ENCODE measurements around the gene ZNF681.
"Not testable (repeated sequence)": the region's sequence is repeated elsewhere in the genome, so short reads cannot be mapped to it uniquely, and the experiment has no call there.

The ZNF681 gene

DNA sequence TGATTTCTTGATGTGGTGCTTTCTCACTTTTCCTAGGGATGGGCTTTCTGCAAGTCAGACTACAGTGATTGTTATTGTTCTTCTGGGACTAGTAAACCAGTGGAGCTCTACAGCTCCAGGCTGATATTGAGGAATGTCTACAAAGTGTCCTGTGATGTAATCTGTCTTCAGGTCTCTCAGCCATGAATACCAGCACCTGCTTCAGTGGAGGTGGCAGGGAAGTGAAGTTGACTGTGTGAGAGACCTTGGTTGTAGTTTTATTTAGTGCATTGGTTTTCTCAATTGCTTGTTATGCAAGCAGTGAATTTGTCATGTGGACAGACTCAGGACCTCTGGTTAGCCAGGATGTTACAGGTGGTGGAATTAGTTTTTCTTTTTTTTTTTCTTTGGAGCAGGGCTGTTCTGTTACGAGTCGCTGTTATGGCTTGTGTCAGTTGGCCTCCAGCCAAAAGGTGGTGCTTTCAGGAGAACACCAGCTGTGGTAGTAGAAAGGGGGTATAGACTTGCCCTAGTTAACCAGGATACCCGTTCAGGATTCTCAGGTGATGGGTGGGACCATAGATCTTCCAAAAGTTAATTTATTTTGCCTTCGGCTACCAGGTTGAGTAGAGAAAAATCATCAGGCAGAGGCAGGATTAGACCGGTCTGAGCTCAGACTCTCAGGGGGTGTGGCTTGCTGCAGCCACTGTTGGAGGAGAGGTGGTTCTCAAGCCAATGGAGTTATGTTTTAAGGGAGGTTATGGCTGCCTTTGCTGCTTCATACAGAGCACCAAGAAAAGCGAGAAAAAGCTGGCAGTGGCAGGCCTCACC is 59.8 kb downstream of the ZNF681 start:
- Histone ChIP-seq H3K9ac (ENCODE audit: low read depth, low read length) (no peak overlapping the region), H2AFZ (ENCODE audit: low read depth, low read length) (no peak overlapping the region), H3K27me3 (ENCODE audit: insufficient read depth, low read length, poor library complexity) (no peaks in the 10 kb centered on the region), H3K36me3 (ENCODE audit: insufficient read depth, low read length) (no peaks in the 10 kb centered on the region), H4K20me1 (ENCODE audit: insufficient read depth, low read length) (no peaks in the 10 kb centered on the region), H3K27ac (ENCODE audit: low read length) (no peak overlapping the region), H3K9me3 (ENCODE audit: insufficient read depth, low read length, severe bottlenecking) (no peaks in the 10 kb centered on the region), H3K79me2 (ENCODE audit: insufficient read depth, low read length) (no peaks in the 10 kb centered on the region), H3K4me2 (ENCODE audit: insufficient read depth, low read length) (no peak overlapping the region), H3K4me3 (ENCODE audit: low read depth in 1 of 2, low read length in 2 of 2) (no peak overlapping the region), H3K4me1 (ENCODE audit: insufficient read depth, low read length) (no peaks in the 10 kb centered on the region)
- no peak for DNase-seq
- TF ChIP-seq EZH2 (IDR thresholded peaks at IDR 0.05; ENCODE audit: borderline replicate concordance, low read depth, low read length, severe bottlenecking) = no peak
- no peak for TF ChIP-seq CTCF (IDR thresholded peaks at IDR 0.05; ENCODE audit: borderline replicate concordance, extremely low read depth, low read length, poor library complexity, severe bottlenecking)
- ATAC-seq (ENCODE audit: insufficient read depth, low read depth) = no peak

DNA sequence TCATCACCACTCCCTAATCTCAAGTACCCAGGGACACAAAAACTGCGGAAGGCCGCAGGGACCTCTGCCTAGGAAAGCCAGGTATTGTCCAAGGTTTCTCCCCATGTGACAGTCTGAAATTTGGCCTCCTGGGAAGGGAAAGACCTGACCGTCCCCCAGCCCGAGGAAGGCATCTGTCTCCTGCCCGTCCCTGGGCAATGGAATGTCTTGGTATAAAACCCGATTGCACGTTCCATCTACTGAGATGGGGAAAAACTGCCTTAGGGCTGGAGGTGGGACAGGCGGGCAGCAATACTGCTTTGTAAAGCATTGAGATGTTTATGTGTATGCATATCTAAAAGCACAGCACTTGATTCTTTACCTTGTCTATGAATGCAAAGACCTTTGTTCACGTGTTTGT is 65.8 kb downstream of the ZNF681 start:
- not testable (repeated sequence) for ATAC-seq (ENCODE audit: insufficient read depth, low read depth); H3K4me1 ChIP-seq (ENCODE audit: insufficient read depth, low read length); DNase-seq

More for the DNA sequence above, 65.8 kb downstream of the ZNF681 start:
- not testable (repeated sequence) for H3K27ac ChIP-seq (ENCODE audit: low read length); H3K9me3 ChIP-seq (ENCODE audit: insufficient read depth, low read length, severe bottlenecking); H3K79me2 ChIP-seq (ENCODE audit: insufficient read depth, low read length); H4K20me1 ChIP-seq (ENCODE audit: insufficient read depth, low read length); H3K4me3 ChIP-seq (ENCODE audit: low read depth in 1 of 2, low read length in 2 of 2); H3K9ac ChIP-seq (ENCODE audit: low read depth, low read length); H3K27me3 ChIP-seq (ENCODE audit: insufficient read depth, low read length, poor library complexity); H3K36me3 ChIP-seq (ENCODE audit: insufficient read depth, low read length); H3K4me2 ChIP-seq (ENCODE audit: insufficient read depth, low read length); H2AFZ ChIP-seq (ENCODE audit: low read depth, low read length)

All from DND-41 (cell line).